Erythroblast (primary cell): ENCODE data around the gene NLGN1.

ENCODE experiments used
- GATA1 ChIP-seq: IDR thresholded peaks from 2 replicates; pipeline ENCODE4 v1.6.1; 2011; ENCODE audit warnings: low read depth, mild to moderate bottlenecking, control low read depth, low read length, moderate library complexity
- POLR2A ChIP-seq: IDR thresholded peaks from 2 replicates; pipeline ENCODE4 v1.6.1; 2011; ENCODE audit warnings: mild to moderate bottlenecking, low read length

DNA sequence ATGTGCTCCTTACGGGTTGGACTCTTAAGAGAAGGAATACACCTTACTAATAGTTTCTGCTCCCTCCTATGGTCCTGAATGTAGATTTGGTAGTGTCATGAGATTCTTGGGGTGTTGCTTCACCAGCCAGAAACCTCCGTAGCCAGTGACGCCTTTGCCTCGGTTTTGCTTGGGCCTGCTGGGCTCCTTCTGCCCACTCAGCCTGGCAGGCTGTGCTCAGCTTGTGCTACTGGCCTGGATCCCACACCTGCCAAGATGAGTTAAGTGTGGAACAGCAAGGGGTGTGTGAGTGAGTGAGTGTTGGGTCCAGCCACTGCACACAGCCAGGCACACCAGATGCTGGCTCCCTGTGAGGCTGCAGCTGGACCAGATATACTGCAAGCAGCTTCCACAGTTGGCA, 560.1 kb downstream of the NLGN1 start:
- TF ChIP-seq POLR2A, result no peak
- TF ChIP-seq GATA1, result no peak
